HEK293 (cell line): Measurements from ENCODE around the gene ZNG1B.
"Not testable (repeated sequence)": the region's sequence is repeated elsewhere in the genome, so short reads cannot be mapped to it uniquely, and the experiment has no call there.

Experiments
- CTCF ChIP-seq: fragments of 450-650 bp; formaldehyde crosslinking; IDR thresholded peaks from 2 replicates; pipeline ENCODE4 v1.5.1; 2016; ENCODE audit warnings: missing biosample characterization, missing genetic modification characterization
- SCRT1 ChIP-seq: fragments of 450-650 bp; formaldehyde crosslinking; IDR thresholded peaks from 2 replicates; pipeline ENCODE4 v1.5.1; 2016; ENCODE audit warnings: missing biosample characterization, missing genetic modification characterization, borderline replicate concordance
- ZNF654 ChIP-seq: fragments of 450-650 bp; formaldehyde crosslinking; IDR thresholded peaks from 2 replicates; pipeline ENCODE4 v1.5.1; 2016; ENCODE audit warnings: low read depth, missing biosample characterization, missing genetic modification characterization
- ZSCAN5A ChIP-seq: fragments of 450-650 bp; formaldehyde crosslinking; IDR thresholded peaks from 2 replicates; pipeline ENCODE4 v1.5.1; 2016; ENCODE audit warnings: missing biosample characterization, missing genetic modification characterization

- TF ChIP-seq ZSCAN5A, CTCF, SCRT1, ZNF654 (tag by site-specific recombination): not testable (repeated sequence)
These were observed 61.8 kb downstream of the ZNG1B start for GRCh38 chr2:113499019-113499885.
